GM12878 (cell line): ENCODE measurements around the gene STRN4.

Experiments
- ETV6 ChIP-seq, 2 experiments: fragments of 450-650 bp in 1 of 2; IDR thresholded peaks in 1 of 2; conservative IDR thresholded peaks in 1 of 2; 2 replicates each; pipeline ENCODE4 v1.6.1; 2014; ENCODE audit warnings: antibody characterized with exemption in 1 of 2, borderline replicate concordance in 1 of 2, low read depth in 1 of 2, mild to moderate bottlenecking in 1 of 2, moderate library complexity in 1 of 2
- POLR2A ChIP-seq: IDR thresholded peaks from 2 replicates; pipeline ENCODE4 v1.6.1; 2011; ENCODE audit warnings: low read depth, mild to moderate bottlenecking, low read length
- ZBED1 ChIP-seq: IDR thresholded peaks from 2 replicates; pipeline ENCODE4 v1.6.1; 2016; ENCODE audit warnings: borderline replicate concordance
- TF ChIP-seq, protein P1 (sequence below): IDR thresholded peaks from 2 replicates; pipeline ENCODE4 v1.6.1; 2011; ENCODE audit warnings: low read depth, low read length, improper control_type of control experiment, borderline replicate concordance

DNA sequence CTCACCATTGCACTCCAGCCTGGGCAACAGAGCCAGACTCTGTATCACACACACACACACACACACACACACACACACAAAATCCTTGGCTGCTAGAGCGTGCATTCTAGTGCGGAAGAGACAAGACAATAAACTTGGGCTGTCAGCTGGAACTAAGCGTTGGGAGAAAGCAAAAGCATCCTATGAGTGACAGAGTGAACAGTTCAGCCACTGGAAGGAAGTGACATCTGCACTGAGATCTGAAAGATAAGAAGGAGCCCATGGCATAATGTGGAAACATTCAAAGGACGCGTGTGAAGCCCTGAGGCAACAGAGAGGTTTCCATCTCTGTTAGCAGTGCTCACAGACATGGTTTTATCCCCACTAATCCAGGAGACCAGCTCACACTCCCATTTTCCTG, 45.7 kb upstream of the STRN4 start:
- TF ChIP-seq POLR2A (no peak), ZBED1 (no peak), ETV6 (conservative IDR thresholded peaks at IDR 0.05 in 1 of 2, IDR thresholded peaks at IDR 0.05 in 1 of 2; ENCODE audit: borderline replicate concordance in 1 of 2, low read depth in 1 of 2) (no peak)
- TF ChIP-seq, protein P1, sequence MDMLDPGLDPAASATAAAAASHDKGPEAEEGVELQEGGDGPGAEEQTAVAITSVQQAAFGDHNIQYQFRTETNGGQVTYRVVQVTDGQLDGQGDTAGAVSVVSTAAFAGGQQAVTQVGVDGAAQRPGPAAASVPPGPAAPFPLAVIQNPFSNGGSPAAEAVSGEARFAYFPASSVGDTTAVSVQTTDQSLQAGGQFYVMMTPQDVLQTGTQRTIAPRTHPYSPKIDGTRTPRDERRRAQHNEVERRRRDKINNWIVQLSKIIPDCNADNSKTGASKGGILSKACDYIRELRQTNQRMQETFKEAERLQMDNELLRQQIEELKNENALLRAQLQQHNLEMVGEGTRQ: no peak
